ENCODE results near the gene DCC.

DCC gene

GRCh38 chr18:53567929-53568574 is 1228.1 kb downstream of the DCC start:
- Histone ChIP-seq H3K27ac (no peak overlapping the region), H3K4me3 (no peak overlapping the region), H3K9me3 (no peaks in the 10 kb centered on the region), H3K4me1 (peaks cover 6% of the 10 kb centered on the region; the same call in 1 of the 2 replicates), H3K36me3 (no peaks in the 10 kb centered on the region), H3K9ac (no peak overlapping the region), H3K4me2 (no peak overlapping the region), H4K20me1 (no peaks in the 10 kb centered on the region), H3K27me3 (no peaks in the 10 kb centered on the region)
- no peak for TF ChIP-seq Cebpa-rat (IDR thresholded peaks at IDR 0.05)

All from BLaER1 (cell line).